HCT116 (cell line): Measurements from ENCODE around the gene FBRS. TPM values are rescaled to one million over a fixed set of nuclear protein-coding genes. Genes with fewer than 3 reads are reported as not detected.

ENCODE experiments used
- ATAC-seq: fragments of 200-7000 bp; cut with Tn5 transposase; 2 replicates; pipeline ENCODE4 v1.9.1; 2020; ENCODE audit warnings: mild to moderate bottlenecking, moderate library complexity
- BruUV-seq: library from RNA; stranded (reverse); fragments of 400-500 nt; replicated peaks from 2 replicates; lab custom pipeline; 2021; lab: Mats Ljungman, UMichigan
- CTCF ChIA-PET: fragments of 300-600 bp; sonication (Branson Sonifier 250); formaldehyde crosslinking; loops from one replicate; lab custom pipeline; 2021; ENCODE audit warnings: antibody characterized with exemption; lab: Charles Lee
- POLR2A ChIA-PET: fragments of 300-600, 350-600 bp; sonication (Branson Sonifier 250); formaldehyde crosslinking; loops from one replicate; lab custom pipeline; 2021; ENCODE audit warnings: antibody characterized with exemption; lab: Charles Lee
- RAD21 ChIA-PET, 2 experiments: fragments of 300-600 bp; sonication (Branson Sonifier 250); formaldehyde crosslinking; loops; one replicate each; lab custom pipeline; 2023; ENCODE audit warnings: low total read pairs in 2 of 2; ENCODE audit not compliant: uncharacterized antibody in 2 of 2, unreplicated experiment in 2 of 2, low non-redundant PET in 1 of 2; lab: Charles Lee
- DNase-seq: peaks from one replicate; pipeline ENCODE4 v3.0.0-alpha.2; 2010; ENCODE audit warnings: low read depth, low spot score
- H2AFZ ChIP-seq: fragments of 200-600 bp; shearing (Covaris generic), sonication (generic); 2 replicates; pipeline ENCODE4 v1.6.1; 2017; ENCODE audit warnings: low read depth, mixed run types, mixed read lengths, antibody characterized with exemption, low read length; ENCODE audit not compliant: poor library complexity, severe bottlenecking
- H3K27ac ChIP-seq: 2 replicates; pipeline ENCODE4 v1.5.1; 2012; ENCODE audit warnings: low read depth, low read length
- H3K27me3 ChIP-seq: fragments of 200-600 bp; sonication (generic); 2 replicates; pipeline ENCODE4 v1.6.1; 2016; ENCODE audit warnings: mixed run types, low read length, mixed read lengths; ENCODE audit not compliant: insufficient read depth
- H3K36me3 ChIP-seq, 2 experiments: fragments of 200-500 bp in 1 of 2; fragments of 200-600 bp in 1 of 2; sonication (Bioruptor generic) in 1 of 2; sonication (generic) in 1 of 2; 2 replicates each; pipeline versions ENCODE4 v1.5.1 to v1.6.1; 2014 to 2016; ENCODE audit warnings: low read length in 2 of 2, inconsistent platforms in 1 of 2, mixed read lengths in 1 of 2, mixed run types in 1 of 2; ENCODE audit not compliant: insufficient read depth in 2 of 2, control insufficient read depth in 1 of 2
- H3K4me1 ChIP-seq, 2 experiments: fragments of 200-600 bp in 1 of 2; sonication (generic) in 1 of 2; 2 replicates each; pipeline versions ENCODE4 v1.5.1 to v1.6.1; 2012 to 2017; ENCODE audit warnings: low read length in 2 of 2, inconsistent platforms in 1 of 2, mild to moderate bottlenecking in 1 of 2, mixed read lengths in 1 of 2, mixed run types in 1 of 2, moderate library complexity in 1 of 2; ENCODE audit not compliant: insufficient read depth in 2 of 2, control insufficient read depth in 1 of 2
- H3K4me2 ChIP-seq: fragments of 200-600 bp; sonication (generic); 2 replicates; pipeline ENCODE4 v1.6.1; 2017; ENCODE audit warnings: mixed run types, low read length, mixed read lengths
- H3K4me3 ChIP-seq, 2 experiments: fragments of 200-600 bp in 1 of 2; sonication (generic) in 1 of 2; replicated peaks in 1 of 2; 2 replicates each; pipeline ENCODE4 v1.5.1; 2011 to 2016; ENCODE audit warnings: low read length in 2 of 2, control low read depth in 1 of 2, low read depth in 1 of 2, mild to moderate bottlenecking in 1 of 2, mixed read lengths in 1 of 2, mixed run types in 1 of 2
- H3K79me2 ChIP-seq: fragments of 200-600 bp; sonication (generic); 2 replicates; pipeline ENCODE4 v1.6.1; 2017; ENCODE audit warnings: mild to moderate bottlenecking, mixed run types, low read length, moderate library complexity, mixed read lengths; ENCODE audit not compliant: insufficient read depth
- H3K9ac ChIP-seq: fragments of 200-600 bp; sonication (generic); 2 replicates; pipeline ENCODE4 v1.6.1; 2016; ENCODE audit warnings: low read length, mixed read lengths
- H3K9me2 ChIP-seq: fragments of 200-600 bp; sonication (generic), shearing (Covaris generic); 2 replicates; pipeline ENCODE4 v1.6.1; 2017; ENCODE audit warnings: mixed run types, mild to moderate bottlenecking, moderate library complexity; ENCODE audit not compliant: insufficient read depth
- H3K9me3 ChIP-seq, 2 experiments: fragments of 200-500 bp in 1 of 2; fragments of 200-600 bp in 1 of 2; sonication (Bioruptor generic) in 1 of 2; sonication (generic) in 1 of 2; 2 replicates each; pipeline ENCODE4 v1.6.1; 2014 to 2017; ENCODE audit warnings: low read length in 2 of 2, mixed read lengths in 2 of 2, inconsistent platforms in 1 of 2, low read depth in 1 of 2, mild to moderate bottlenecking in 1 of 2, mixed run types in 1 of 2, moderate library complexity in 1 of 2; ENCODE audit not compliant: control insufficient read depth in 1 of 2, insufficient read depth in 1 of 2
- H4K20me1 ChIP-seq: fragments of 200-600 bp; sonication (generic), shearing (Covaris generic); 2 replicates; pipeline ENCODE4 v1.6.1; 2017; ENCODE audit warnings: mixed run types, mild to moderate bottlenecking, moderate library complexity; ENCODE audit not compliant: insufficient read depth
- ATF3 ChIP-seq: IDR thresholded peaks from 2 replicates; pipeline ENCODE4 v1.6.1; 2012
- CBX3 ChIP-seq: IDR thresholded peaks from 2 replicates; pipeline ENCODE4 v1.6.1; 2012; ENCODE audit warnings: low read depth
- CEBPB ChIP-seq: IDR thresholded peaks from 2 replicates; pipeline ENCODE4 v1.6.1; 2012; ENCODE audit warnings: low read depth
- CTCF ChIP-seq, 3 experiments: fragments of 200-600 bp in 1 of 3; sonication (generic) in 1 of 3; IDR thresholded peaks in 2 of 3; conservative IDR thresholded peaks in 1 of 3; 2 replicates each; pipeline ENCODE4 v1.5.1; 2012 to 2017; ENCODE audit warnings: low read depth in 2 of 3, low read length in 2 of 3, antibody characterized with exemption in 1 of 3, borderline replicate concordance in 1 of 3, control low read depth in 1 of 3, mild to moderate bottlenecking in 1 of 3, mixed read lengths in 1 of 3, mixed run types in 1 of 3, moderate library complexity in 1 of 3; ENCODE audit not compliant: insufficient read depth in 1 of 3
- EGR1 ChIP-seq: IDR thresholded peaks from 2 replicates; pipeline ENCODE4 v1.6.1; 2012; ENCODE audit warnings: low read depth
- ELF1 ChIP-seq: IDR thresholded peaks from 2 replicates; pipeline ENCODE4 v1.6.1; 2012; ENCODE audit warnings: low read depth, borderline replicate concordance
- EZH2phosphoT487 ChIP-seq: fragments of 200-600 bp; IDR thresholded peaks from 2 replicates; pipeline ENCODE4 v1.6.1; 2018; ENCODE audit warnings: antibody characterized with exemption, borderline replicate concordance
- FOSL1 ChIP-seq: IDR thresholded peaks from 2 replicates; pipeline ENCODE4 v1.6.1; 2012; ENCODE audit warnings: low read depth
- JUND ChIP-seq: IDR thresholded peaks from 2 replicates; pipeline ENCODE4 v1.6.1; 2012
- MAX ChIP-seq: IDR thresholded peaks from 2 replicates; pipeline ENCODE4 v1.6.1; 2012
- POLR2AphosphoS5 ChIP-seq: IDR thresholded peaks from 2 replicates; pipeline ENCODE4 v1.6.1; 2011; ENCODE audit warnings: mild to moderate bottlenecking, low read depth, low read length, moderate library complexity
- RAD21 ChIP-seq: IDR thresholded peaks from 2 replicates; pipeline ENCODE4 v1.6.1; 2012; ENCODE audit warnings: low read depth, mild to moderate bottlenecking
- SP1 ChIP-seq: IDR thresholded peaks from 2 replicates; pipeline ENCODE4 v1.6.1; 2012; ENCODE audit warnings: low read depth
- SRF ChIP-seq: IDR thresholded peaks from 2 replicates; pipeline ENCODE4 v1.6.1; 2012; ENCODE audit warnings: low read depth
- ZBTB33 ChIP-seq: IDR thresholded peaks from 2 replicates; pipeline ENCODE4 v1.6.1; 2011; ENCODE audit warnings: mild to moderate bottlenecking, low read length, moderate library complexity; ENCODE audit not compliant: insufficient replicate concordance; ENCODE audit errors: extremely low read depth
- ZFX ChIP-seq: fragments of 450-650 bp; IDR thresholded peaks from 2 replicates; pipeline ENCODE4 v1.6.1; 2017
- ZNF274 ChIP-seq: fragments of 200-500 bp; sonication (Bioruptor generic); IDR thresholded peaks from 2 replicates; pipeline ENCODE4 v1.6.1; 2014; ENCODE audit warnings: mild to moderate bottlenecking, low read depth, low read length, inconsistent platforms
- intact Hi-C: fragments of 100-400 bp; cut with micrococcal nuclease; formaldehyde crosslinking; loops from 2 replicates; pipeline ENCODE4 v1.10.0; 2022
- total RNA-seq: library from RNA; stranded (reverse); gene quantifications from one replicate; pipeline ENCODE4 v1.2.1, GENCODE V29; 2021; ENCODE audit not compliant: unreplicated experiment

FBRS gene
- total RNA-seq, 1 experiment from 2014 or later, result 65.3 TPM

GRCh38 chr16:30623536-30624283 is 34.5 kb upstream of the FBRS start:
- peaks cover 0 to 7% of the 10 kb centered on the region in 2 experiments; a peak in 2 of 4 replicates for H3K9me3 ChIP-seq
- TF ChIP-seq MAX, result no peak
- no peak for TF ChIP-seq POLR2AphosphoS5
- TF ChIP-seq RAD21, result no peak
- no peak for TF ChIP-seq ZFX
- no peak for TF ChIP-seq ATF3
- TF ChIP-seq JUND, result no peak
- TF ChIP-seq EZH2phosphoT487, result no peak
- TF ChIP-seq ELF1, result no peak
- TF ChIP-seq SP1, result no peak
- no peak for TF ChIP-seq ZNF274
- no peak for TF ChIP-seq SRF
- TF ChIP-seq EGR1, result no peak
- TF ChIP-seq CEBPB, result no peak
- no peak for TF ChIP-seq ZBTB33
- no peak for TF ChIP-seq FOSL1
- no peak for TF ChIP-seq CTCF (IDR thresholded peaks at IDR 0.05 in 2 of 3, conservative IDR thresholded peaks at IDR 0.05 in 1 of 3; ENCODE audit: borderline replicate concordance in 1 of 3, insufficient read depth in 1 of 3, low read depth in 2 of 3, low read length in 2 of 3)
- TF ChIP-seq CBX3, result no peak
- H3K4me1 ChIP-seq, result peaks cover 0 to 4% of the 10 kb centered on the region in 2 experiments; a peak in 3 of 4 replicates
- ATAC-seq (no peak), DNase-seq (no peak)
- H3K4me3 ChIP-seq, result no peak overlapping the region
- no peaks in the 10 kb centered on the region for H3K27me3 ChIP-seq
- no TSS peak for BruUV-seq
- POLR2A ChIA-PET, result no interaction called here
- no peaks in the 10 kb centered on the region for H3K79me2 ChIP-seq
- CTCF ChIA-PET, result no interaction called here
- H2AFZ ChIP-seq, result no peak overlapping the region
- H3K9ac ChIP-seq, result no peak overlapping the region
- H4K20me1 ChIP-seq, result no peaks in the 10 kb centered on the region
- RAD21 ChIA-PET, result no interaction called here
- no peak overlapping the region for H3K27ac ChIP-seq
- no peaks in the 10 kb centered on the region for H3K9me2 ChIP-seq
- H3K4me2 ChIP-seq, result no peak overlapping the region
- intact Hi-C loops, result no loop called here
- no peaks in the 10 kb centered on the region for H3K36me3 ChIP-seq
